GM19193 (cell line): ENCODE data around the gene PCDHGA3.

Source experiments
- POLR2A ChIP-seq: IDR thresholded peaks from 4 replicates; pipeline ENCODE4 v1.6.1; 2011; ENCODE audit not compliant: insufficient read depth, insufficient read length; ENCODE audit errors: extremely low read depth

PCDHGA3 gene

DNA sequence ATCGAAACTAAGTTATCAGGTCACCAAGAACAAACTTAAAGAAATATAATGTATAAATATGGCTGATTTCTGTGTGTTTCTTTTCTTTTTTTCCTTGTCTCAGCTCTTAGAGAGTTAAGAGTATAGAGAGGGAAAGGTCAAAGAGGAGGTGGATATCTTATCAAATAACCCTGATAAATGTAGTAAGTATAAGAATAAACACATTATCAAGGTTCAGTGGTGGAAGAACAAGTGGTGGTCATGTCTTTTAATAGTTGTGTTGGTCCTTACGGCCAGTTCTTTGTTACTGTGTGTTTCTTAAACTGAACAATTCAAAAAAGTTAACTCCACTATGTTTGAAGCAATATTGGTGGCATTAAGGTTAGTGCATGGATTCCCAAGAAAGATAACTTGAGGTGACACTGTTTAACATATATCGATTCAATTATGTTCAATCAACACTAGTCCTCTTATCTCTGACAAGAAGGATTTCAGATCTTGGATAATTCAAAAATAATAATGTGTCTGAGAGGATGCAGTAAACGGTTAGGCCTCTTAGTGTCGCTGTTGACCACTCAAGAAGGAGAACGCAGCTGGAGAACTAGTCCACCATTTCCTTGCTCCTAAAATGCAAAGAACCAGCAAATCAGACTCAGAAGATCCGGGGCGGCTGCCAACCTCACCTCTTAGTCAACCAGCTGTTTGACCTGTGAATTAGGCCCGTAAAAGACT is at the start of gene PCDHGA3:
TSS of gene PCDHGA3 (plus strand) at position 588 of the 711 bp plus-strand sequence. CDS start 205 bp downstream, outside the sequence.
- no peak for TF ChIP-seq POLR2A

DNA sequence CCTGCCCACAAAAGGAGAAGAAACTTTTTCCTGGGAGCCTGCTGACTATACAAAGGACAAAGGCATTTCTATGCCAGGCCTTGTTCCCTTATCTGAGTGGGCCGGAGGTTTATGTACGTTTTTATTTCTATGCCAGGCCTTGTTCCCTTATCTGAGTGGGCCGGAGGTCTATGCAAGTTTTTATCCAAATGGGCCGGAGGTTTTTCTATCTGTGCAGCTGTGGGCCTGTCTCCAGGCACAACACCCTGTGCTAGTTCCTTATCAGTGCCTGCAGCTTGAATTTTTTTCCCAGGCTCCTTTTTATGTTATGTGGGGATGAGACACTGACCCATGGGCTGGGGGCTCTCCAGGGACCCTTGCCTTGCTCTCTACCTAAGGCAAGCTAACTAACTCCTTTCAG is 45.3 kb upstream of the PCDHGA3 start:
- TF ChIP-seq POLR2A: no peak

DNA sequence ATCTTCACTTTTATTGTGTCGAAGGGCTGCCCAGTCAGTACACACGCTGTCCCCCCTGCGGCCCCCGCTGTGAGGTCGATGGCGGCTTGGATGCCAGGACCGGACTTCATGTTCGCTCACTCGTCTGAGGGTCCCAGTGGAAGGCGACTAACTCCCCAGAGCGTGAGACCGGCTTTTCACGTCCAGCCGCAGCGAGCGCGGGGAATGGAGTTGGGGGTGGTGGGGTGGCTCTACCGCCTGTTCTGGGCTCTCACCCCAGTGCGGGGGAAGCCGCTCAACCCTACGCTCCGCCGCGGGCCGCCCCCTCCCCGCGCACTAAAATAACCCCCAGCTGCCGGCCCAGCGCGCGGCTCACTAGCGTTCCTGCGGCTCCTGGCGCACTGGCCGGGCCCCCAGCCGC is 39.9 kb upstream of the PCDHGA3 start, which contains the start of gene SLC25A2:
TSS of gene SLC25A2 (minus strand) at position 294 of the 400 bp plus-strand sequence. CDS start at position 110, 184 bp downstream.
- no peak for TF ChIP-seq POLR2A

DNA sequence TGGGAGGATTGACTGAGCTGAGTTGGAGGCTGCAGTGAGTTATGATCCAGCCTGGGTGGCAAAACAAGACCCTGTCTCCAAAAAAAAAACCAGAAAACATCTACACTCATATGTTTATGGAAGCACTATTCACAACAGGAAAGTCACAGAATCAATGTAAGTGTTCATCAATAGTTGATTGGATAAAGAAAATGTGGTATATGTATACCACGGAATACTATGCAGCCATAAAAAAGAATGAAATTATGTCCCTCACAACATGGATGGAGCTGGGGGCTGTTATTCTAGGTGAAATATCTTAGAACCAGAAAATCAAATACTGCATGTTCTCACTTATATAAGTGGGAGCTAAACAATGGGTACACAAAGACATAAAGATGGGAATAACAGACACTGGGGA is 37.0 kb upstream of the PCDHGA3 start:
- no peak for TF ChIP-seq POLR2A

DNA sequence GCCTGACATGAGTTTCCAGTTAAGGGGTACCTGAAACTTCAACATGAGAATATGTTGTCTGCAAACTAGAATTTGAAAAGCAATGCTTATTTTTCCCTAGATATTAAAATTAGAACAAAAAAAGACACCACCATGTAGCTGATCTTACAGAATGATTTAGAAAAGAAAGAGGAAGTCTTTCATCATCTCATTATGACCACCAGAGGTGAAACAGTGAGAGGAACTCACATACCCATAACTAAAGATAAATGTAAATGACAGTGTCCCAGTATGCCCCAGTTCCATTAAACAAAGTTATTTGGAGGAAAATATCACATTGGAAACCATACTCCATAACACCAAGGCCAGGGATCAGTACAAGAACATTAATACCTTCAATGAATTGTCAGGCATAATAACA is 29.9 kb upstream of the PCDHGA3 start:
- TF ChIP-seq POLR2A: no peak

DNA sequence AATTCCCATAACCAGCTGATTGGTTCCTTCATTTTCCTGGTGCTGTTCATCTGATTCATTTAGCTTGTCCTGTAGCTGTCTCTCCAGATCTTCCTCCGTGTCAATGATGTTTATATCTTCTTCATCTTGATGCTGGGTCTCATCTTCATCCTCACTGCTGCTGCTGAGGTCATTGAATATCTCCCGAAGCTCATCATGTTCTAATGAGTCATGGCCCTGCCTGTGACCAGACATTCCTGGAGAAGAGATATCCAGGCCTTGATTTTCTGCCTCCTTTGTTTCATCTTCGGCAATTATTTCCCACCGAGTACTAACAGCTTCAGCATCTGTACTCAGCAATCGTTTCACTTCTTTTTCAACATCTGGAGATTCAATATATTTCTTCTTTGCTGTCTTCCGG is 24.4 kb upstream of the PCDHGA3 start:
- no peak for TF ChIP-seq POLR2A

DNA sequence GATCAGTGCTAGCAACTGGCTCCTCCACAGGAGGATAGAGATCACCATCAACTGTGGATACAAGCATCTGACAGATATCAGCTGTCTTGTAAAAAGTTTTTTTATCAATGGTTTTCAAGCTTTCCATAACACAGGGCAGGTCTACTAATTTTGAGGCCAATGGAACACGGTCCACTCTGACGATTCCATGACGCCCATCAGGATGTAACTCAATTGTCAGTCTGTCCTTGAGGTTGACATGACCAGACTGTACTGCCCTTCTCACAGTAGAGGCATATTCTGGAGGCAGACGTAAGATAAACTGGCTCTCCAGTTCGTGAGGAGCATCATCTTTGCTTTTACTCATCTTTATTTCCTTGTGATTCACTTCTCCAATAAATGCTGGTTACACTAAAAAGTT is 23.9 kb upstream of the PCDHGA3 start:
- no peak for TF ChIP-seq POLR2A

DNA sequence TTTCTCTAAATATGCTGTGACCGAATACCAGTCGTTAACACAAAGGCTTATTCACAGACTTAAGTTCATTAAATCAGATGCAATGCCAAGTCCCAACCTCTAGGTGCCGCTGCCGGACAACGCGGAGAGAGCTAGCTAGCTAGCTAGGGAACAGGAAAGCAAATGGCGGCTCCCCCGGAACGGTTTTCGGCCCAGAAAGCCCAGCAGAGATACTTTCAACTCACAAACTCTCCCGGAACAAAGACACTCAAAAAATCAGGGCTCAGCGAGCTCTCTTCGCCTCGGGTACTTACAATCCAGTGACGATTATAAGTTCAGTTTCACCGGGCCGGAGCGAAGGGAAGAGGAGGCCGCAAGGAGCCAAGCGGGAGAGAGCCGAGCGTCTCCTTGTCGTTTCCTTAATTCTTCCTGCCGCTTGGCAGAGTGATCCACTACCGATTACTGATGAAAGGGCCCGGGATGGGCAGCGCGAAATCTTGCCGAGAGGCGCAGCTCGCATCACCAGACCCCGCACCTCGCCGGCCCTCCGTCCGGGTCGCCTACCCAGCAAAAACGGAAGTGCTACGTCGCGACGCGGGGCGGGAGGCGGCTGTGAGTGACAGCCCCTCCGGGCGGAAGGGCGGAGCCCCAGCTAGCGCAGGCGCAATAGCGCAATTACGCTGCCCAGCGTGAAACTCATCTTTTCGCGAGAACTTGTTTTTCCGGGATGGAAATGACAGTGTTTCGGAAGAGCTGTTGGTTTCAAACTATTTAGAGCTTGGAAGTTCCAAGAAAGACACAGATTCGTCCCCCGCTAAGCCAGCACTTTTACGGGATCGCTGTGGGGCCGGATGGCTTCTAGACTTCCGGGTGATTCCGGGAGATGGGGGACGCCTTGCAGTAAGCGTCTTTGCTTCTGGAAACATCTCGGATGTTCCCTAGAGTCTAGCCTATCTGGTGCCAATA is 23.1 kb upstream of the PCDHGA3 start, which contains the start of gene TAF7:
TSS of gene TAF7 (minus strand) at position 560 of the 945 bp plus-strand sequence. CDS start 740 bp downstream, outside the sequence.
- peak; percentile 96 for TF ChIP-seq POLR2A

DNA sequence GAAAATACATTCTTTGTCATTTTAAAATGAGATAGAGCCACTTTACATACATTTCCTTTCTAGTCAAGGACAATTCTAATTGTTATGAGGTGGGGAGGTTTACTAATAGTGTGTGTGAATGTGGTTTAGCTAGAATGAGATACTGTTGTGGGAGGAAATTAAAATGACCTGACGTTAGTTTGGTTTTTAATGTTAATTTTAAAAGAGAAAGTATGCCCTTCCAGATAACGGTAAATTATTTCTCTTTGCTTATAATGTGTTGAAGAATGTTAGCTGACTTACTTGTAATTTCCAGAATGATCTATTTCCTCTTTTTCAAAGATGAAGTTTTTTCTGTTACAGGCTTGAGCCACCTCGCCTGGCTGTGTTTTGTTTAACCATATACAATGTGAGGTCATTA is 21.4 kb upstream of the PCDHGA3 start:
- no peak for TF ChIP-seq POLR2A

DNA sequence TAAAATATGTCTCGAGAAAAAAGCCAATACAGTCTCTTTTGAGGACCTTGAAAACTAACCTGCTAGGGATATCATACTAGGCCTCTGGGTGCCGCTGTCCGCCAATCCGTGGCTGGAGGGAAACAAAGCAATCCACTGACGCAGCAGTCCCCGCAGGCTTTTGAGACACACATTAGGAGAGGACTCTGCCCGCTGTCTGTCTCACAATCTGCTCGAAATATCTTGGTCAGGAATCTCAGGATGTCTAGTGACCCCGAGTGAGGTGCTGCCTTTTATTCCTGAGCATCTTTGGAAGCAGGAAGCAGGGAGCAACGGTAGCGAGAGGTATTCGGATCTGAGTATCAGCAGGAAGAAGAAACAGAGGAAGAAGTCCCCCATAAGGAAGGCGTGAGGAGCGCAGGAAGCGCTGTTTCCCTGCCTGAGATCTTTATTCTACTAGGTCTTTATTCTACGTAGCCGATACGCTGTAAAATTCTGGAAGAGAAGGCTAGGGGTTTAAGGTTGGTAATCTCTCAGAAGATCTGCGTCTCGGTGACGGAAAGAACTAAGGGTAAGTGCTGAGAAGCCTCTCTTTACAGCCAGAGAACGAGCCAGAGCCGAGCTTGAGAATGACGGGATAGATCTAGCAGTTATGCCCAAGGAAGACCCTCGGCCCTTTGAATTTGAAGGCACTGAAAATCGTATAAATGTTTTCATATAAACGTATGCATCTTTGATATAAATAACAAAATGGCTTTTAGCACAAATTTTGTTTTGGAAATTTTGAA is 17.4 kb upstream of the PCDHGA3 start:
- TF ChIP-seq POLR2A: no peak

DNA sequence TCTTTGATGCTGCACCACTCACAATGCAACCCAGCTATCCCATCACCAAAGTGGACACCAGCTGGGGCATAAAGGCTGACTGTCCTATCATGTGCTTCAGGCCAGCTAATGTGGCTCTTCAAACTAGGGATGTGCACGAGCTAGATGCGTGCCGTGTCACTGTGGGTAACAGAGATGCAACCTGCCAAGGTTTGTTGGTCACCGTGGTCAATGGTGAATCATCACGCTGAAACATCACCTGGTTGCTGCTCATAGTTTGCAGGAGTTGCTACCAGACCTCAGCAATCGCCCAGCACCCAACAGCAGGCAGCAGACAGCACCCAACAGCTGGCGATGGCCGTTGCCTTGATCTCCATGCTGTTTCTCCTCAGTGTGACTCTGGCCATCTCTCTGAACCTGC is 15.4 kb upstream of the PCDHGA3 start:
- TF ChIP-seq POLR2A: no peak

DNA sequence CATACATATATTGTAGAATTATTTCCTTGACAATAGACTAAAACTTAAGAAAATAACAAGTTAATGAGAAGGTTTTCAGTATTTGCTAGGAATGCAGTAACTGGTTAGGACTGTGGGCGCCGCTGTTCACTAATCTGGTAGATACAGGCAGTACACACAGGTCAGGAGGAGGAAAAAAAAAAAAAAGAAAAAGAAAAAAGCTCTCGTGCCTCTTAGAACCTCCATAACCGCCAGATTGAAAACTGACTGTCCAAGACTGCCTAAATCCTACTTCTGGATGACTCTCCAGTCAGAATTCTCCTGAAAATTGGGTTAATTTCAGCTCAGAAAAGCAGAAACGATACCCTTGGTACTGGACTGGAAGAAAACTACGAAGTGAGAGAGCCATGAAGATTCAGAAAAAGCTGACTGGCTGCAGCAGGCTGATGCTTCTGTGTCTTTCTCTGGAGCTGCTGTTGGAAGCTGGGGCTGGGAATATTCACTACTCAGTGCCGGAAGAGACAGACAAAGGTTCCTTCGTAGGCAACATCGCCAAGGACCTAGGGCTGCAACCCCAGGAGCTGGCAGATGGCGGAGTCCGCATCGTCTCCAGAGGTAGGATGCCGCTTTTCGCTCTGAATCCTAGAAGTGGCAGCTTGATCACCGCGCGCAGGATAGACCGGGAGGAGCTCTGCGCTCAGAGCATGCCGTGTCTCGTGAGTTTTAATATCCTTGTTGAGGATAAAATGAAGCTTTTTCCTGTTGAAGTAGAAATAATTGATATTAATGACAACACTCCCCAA is 13.1 kb upstream of the PCDHGA3 start, which contains the start of gene PCDHGA1:
TSS of gene PCDHGA1 (plus strand) at position 216 of the 782 bp plus-strand sequence.
- no peak for TF ChIP-seq POLR2A

DNA sequence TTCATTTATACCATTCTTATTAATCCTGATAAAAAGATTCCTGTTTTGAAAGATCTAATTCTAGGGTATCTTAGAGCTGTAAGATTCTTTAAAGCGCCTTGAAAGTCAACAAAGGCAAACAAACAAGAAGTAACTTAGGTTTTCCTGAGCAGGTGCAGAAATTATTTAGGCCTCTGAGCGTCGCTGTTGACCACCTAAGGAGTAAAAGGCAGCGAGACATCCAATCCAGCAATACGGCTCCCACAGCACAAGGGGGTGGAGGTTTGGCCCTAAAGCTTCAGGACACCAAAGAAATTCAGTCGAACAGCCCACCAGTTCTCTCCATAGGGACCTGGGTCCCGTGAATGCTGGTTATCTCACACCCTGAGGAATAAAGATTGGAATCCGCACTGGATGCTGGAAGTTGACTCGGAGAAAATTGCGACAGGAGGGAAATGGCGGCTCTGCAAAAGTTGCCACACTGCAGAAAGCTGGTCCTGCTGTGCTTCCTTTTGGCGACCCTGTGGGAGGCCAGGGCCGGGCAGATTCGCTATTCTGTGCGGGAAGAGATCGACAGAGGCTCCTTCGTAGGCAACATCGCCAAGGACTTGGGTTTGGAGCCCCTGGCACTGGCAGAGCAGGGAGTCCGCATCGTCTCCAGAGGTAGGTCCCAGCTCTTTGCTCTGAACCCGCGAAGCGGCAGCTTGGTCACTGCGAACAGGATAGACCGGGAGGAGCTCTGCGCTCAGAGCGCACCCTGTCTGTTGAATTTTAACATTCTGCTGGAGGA is 4.9 kb upstream of the PCDHGA3 start, which contains the start of gene PCDHGA2:
TSS of gene PCDHGA2 (plus strand) at position 223 of the 769 bp plus-strand sequence.
- TF ChIP-seq POLR2A: no peak
